Left forelimb (tissue), 1 donor: Measurements from ENCODE around the gene G6PC1.
"Not testable (repeated sequence)": the region's sequence is repeated elsewhere in the genome, so short reads cannot be mapped to it uniquely, and the experiment has no call there.

ENCODE experiments used
- DNase-seq: peaks from one replicate; pipeline ENCODE4 v3.0.0-alpha.2; 2018; ENCODE audit warnings: low spot score

The G6PC1 gene

GRCh38 chr17:42873932-42874695 lies 26.5 kb upstream of the G6PC1 start:
- not testable (repeated sequence) for DNase-seq

GRCh38 chr17:42877037-42877436 lies 23.6 kb upstream of the G6PC1 start:
- no peak for DNase-seq

- DNase-seq, result no peak
These were observed 22.3 kb upstream of the G6PC1 start for GRCh38 chr17:42878123-42878880.

- no peak for DNase-seq
These were observed 21.5 kb upstream of the G6PC1 start for GRCh38 chr17:42878924-42879595.

- DNase-seq, result no peak
These were observed 21.0 kb upstream of the G6PC1 start for GRCh38 chr17:42879596-42879985.

GRCh38 chr17:42880776-42881310 lies 19.8 kb upstream of the G6PC1 start:
- DNase-seq, result no peak

GRCh38 chr17:42881706-42882105 lies 18.9 kb upstream of the G6PC1 start:
- not testable (repeated sequence) for DNase-seq

- no peak for DNase-seq
These were observed 18.4 kb upstream of the G6PC1 start for GRCh38 chr17:42882166-42882565.

- DNase-seq, result no peak
These were observed 16.6 kb upstream of the G6PC1 start for GRCh38 chr17:42883802-42884558.

- not testable (repeated sequence) for DNase-seq
These were observed 14.8 kb upstream of the G6PC1 start for GRCh38 chr17:42885806-42886205.

- no peak for DNase-seq
These were observed 14.1 kb upstream of the G6PC1 start for GRCh38 chr17:42886283-42887176.

GRCh38 chr17:42889809-42890208 lies 10.8 kb upstream of the G6PC1 start:
- DNase-seq, result no peak

GRCh38 chr17:42891539-42892152 lies 9.0 kb upstream of the G6PC1 start:
- no peak for DNase-seq

GRCh38 chr17:42893359-42893758 lies 7.2 kb upstream of the G6PC1 start:
- no peak for DNase-seq

- DNase-seq, result no peak
These were observed 6.1 kb upstream of the G6PC1 start for GRCh38 chr17:42894283-42895184.

GRCh38 chr17:42895185-42895555 lies 5.4 kb upstream of the G6PC1 start:
- DNase-seq, result no peak

GRCh38 chr17:42898147-42898811 lies 2.3 kb upstream of the G6PC1 start:
- no peak for DNase-seq

- not testable (repeated sequence) for DNase-seq
These were observed 618 bp upstream of the G6PC1 start for GRCh38 chr17:42899981-42900380.
